Measurements from ENCODE around the gene AFG3L2. TPM values are rescaled to one million over a fixed set of nuclear protein-coding genes. Genes with fewer than 3 reads are reported as not detected.

Gene AFG3L2
- total and polyA plus RNA-seq, 2 experiments from 2014 or later: 50.3 to 105 TPM

- Histone ChIP-seq H3K4me1 (ENCODE audit: insufficient read depth) (peaks cover 28% of the 10 kb centered on the region), H3K36me3 (ENCODE audit: insufficient read depth) (peaks cover 27% of the 10 kb centered on the region), H2AFZ (peak within 1 kb of the TSS; percentile 66), H4K20me1 (replicated peaks; ENCODE audit: insufficient read depth) (no peaks in the 10 kb centered on the region; the same call in 1 of the 2 replicates), H3K79me2 (replicated peaks; ENCODE audit: insufficient read depth) (peaks cover 40% of the 10 kb centered on the region), H3K4me2 (peak within 1 kb of the TSS; percentile 96), H3K4me3 (peak within 1 kb of the TSS; percentile 95), H3K27ac (ENCODE audit: low read depth) (peak within 1 kb of the TSS; percentile 69; the same call in 1 of the 2 replicates), H3K27me3 (ENCODE audit: insufficient read depth) (peaks cover 32% of the 10 kb centered on the region), H3F3A (replicated peaks; ENCODE audit: low read depth) (peaks cover 21% of the 10 kb centered on the region), H3K9me2 (ENCODE audit: insufficient read depth) (no peaks in the 10 kb centered on the region)
- ATAC-seq (peak; percentile 50), DNase-seq (ENCODE audit: low spot score) (peak; percentile 78)
- Mint-ChIP-seq H3K4me3 (peak within 1 kb of the TSS; percentile 79), H3K27ac (no peak within 1 kb of the TSS), H3K27me3 (ENCODE audit: insufficient read depth, low read depth, poor library complexity) (peaks cover 41% of the 10 kb centered on the region), H3K4me1 (peaks cover 34% of the 10 kb centered on the region), H3K36me3 (ENCODE audit: low read depth) (peaks cover 33% of the 10 kb centered on the region), H3K9me3 (peaks cover 11% of the 10 kb centered on the region; the same call in 2 of the 3 replicates)
- TF ChIP-seq POLR2AphosphoS5 (IDR thresholded peaks at IDR 0.05; ENCODE audit: low read depth) (peak; percentile 74), EZH2phosphoT487 (IDR thresholded peaks at IDR 0.05; ENCODE audit: unreplicated experiment) (no peak), CREB1 (CRISPR knock-in tag; IDR thresholded peaks at IDR 0.05; ENCODE audit: low read depth) (no peak), ZNF462 (CRISPR knock-in tag; IDR thresholded peaks at IDR 0.05) (no peak), ZNF114 (CRISPR knock-in tag; IDR thresholded peaks at IDR 0.05) (no peak)
Measured at GRCh38 chr18:12307701-12308385, 69.2 kb downstream of the AFG3L2 start, which contains the start of gene TUBB6. Gene TUBB6, plus strand, starts transcription at chr18:12308241. Its CDS starts 52 bp downstream, at chr18:12308293.
